Fibroblast of upper back skin (primary cell): ENCODE results near the gene KIF18A.
"Not testable (repeated sequence)": the region's sequence is repeated elsewhere in the genome, so short reads cannot be mapped to it uniquely, and the experiment has no call there.

Experiments used
- DNase-seq: peaks from one replicate; pipeline ENCODE4 v3.0.0-alpha.2; 2013

The KIF18A gene

DNA sequence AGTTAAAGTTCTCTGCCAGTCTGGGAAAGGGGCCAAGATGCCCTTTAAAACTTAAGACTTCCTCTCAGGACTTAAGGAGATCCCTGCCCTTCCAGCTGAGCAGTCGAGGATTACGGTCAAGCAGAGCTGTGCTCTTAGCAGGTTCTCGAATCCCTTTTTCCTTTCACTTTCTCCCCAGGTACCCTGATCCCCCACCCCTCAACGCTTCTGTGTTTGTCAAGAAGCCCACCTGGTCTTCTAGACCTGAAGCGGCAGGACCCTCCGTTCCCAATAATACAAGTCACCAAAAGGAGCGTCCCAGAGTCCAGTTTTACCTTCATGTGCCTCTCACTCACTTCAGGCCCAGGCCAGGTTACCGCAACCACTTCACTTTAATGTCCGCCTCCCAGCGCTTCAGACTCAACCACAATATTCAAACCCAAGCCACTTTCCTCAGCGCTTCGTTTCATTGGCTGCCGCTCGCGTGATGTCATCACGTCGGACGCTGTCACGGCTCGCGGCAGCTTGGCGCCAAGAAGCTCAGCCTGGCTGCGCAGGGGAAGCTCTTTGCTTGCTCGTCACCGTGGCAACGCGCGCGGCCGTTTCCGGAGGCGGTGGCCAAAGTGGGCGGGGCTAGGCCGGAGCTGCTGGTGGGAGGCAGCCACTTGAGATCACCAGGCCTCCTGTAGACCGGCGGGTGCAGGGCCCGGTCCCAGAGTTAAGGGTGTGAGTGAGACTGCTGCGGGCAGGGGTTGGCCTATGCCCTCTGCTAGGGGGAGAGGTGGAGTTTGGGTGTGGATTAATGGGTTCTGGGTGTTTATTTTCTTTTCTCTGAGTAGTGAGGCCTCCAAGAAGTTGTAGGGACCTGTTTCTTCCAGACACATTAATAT is at the start of gene KIF18A, which contains the start of gene METTL15:
Gene KIF18A, minus strand, starts transcription at position 407 of the 869 bp plus-strand sequence. CDS start 10,209 bp downstream, outside the sequence.
Gene METTL15, plus strand, starts transcription at position 639 of the 869 bp plus-strand sequence. CDS start 4,947 bp downstream, outside the sequence.
- peak; percentile 99 for DNase-seq

DNA sequence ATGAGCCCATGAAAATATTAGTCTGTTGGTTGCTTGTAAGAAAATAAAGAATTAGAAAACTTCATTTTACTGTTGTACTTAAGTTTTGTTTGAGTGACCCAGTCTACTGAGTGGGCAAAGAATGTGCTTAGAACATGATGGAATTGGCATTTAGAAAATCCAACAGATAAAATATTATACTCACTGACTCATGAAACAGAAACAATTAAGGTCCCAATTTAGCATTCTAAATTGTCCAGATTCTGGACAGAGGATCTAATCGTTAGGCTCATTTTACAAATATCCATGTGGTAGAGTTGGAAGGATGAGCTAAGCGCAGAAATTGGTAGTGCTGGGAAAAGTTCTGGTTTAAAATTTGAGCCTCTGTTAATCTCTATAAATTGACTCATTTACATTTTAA is 45.6 kb upstream of the KIF18A start:
- DNase-seq: no peak

DNA sequence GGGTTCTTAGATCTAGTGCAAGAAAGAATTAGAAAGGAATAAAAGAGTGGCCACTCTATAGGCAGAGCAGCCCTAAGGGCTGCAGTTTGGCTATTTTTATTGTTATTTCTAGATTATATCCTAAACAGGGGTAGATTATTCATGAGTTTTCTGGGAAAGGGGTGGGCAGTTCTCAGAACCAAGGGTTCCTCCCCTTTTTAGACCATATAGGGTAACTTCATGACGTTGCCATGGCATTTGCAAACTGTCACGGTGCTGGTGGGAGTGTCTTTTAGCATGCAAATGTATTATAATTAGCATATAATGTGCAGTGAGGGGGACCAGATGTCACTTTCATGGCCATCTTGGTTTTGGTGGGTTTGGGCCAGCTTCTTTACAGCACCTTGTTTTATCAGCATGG is 44.8 kb upstream of the KIF18A start:
- DNase-seq: no peak

DNA sequence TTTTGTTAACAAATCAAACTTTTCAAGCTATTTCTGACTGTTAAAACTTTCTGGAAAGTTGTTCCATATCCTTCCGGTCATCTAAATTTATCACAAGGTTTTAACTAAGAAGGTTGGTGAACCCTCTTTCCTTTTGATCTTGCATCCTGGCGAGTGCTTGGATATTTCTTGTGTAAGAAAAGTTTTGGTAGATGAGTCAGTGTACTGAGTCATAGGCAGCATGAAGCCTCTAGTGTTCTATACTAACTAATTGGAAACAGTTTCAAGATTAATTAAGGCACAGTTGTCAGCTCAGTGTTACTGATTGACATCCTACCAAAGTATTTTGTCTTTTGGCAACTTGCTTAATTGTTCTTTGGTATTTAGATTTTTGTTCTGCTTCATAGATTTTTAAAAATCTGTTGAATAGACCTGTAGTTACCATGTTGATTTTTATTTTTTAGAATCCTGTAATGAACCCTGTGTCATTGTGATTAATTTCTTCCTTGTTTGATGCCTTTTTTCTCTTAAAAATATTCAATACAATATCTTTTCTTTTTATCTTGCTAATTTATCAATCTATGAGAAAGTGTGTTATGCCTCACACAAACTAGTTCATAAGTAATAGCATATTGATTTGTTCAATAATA is 38.3 kb upstream of the KIF18A start:
- DNase-seq: peak; percentile 92

DNA sequence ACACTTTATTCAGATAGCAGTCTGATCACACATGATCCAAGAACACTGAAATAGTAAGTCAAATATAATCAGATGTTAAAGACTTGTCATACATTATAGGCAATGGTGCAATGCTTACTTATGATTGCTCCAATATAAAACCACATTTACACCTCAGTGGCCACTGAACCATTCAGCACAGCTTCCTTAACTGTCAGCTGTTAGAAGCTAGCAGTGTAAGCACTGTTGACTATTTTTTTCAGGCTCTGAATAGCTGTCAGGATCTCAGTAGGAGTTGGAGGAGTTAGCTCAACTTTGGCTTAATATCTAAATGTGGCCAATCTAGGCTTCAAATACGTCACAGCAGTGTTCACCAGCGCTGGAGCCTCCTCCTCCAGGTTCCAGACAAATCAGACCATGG is 36.9 kb upstream of the KIF18A start:
- DNase-seq: peak; percentile 69

DNA sequence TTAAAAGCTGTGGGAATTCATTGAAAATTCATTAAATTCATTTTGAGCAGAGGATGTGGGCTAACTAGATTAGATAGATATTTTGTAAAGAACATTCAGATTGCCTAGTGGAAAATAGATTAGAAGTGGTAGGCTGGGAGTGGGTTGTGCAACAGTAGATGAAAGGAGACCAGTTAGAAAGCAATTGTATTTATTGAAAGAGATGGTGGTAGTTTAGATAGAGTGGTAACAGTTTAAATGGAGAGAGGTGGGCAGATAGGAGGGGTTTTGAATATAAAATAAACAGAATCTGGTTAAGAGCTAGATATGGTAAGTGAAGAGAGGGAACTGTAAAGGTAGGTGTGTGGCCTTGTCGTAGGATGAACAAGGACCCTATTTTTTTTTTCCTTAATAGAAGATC is 34.8 kb upstream of the KIF18A start:
- no peak for DNase-seq

DNA sequence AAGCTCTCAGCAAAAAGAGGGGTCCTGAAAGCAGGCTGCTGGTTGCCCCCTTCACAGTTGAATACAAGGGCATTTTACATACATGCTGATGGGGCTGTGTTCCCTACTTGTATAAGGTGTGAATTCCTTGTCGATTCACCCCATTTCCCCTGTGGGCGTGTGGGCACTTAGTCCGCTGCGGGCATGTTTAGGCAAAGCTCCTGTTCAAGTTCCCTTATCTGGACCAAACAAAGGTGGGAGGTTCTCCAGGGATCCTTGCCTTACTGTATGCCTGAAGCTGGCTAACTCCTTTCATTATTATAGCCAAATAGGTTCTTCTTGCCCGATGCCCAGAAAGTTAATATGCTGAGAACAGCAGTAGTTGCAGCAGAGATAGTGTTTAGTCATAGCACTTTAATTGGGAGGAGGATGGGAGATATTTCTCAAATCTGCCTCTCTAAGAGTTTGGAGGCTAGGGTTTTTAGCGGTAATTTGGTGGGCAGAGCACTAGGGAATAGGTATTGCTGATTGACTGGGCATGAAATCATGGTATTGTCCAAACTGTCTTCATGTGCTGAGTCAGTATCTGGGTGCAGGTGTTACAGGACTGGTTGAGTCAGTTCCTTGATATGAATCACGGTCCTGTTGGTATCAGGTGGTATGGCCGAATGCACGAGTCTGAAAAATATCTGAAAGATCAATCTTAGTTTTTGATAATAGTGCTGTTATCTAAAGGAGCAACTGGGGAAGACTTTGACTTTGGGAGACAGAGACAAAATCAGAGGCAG is 32.9 kb upstream of the KIF18A start:
- DNase-seq: no peak

DNA sequence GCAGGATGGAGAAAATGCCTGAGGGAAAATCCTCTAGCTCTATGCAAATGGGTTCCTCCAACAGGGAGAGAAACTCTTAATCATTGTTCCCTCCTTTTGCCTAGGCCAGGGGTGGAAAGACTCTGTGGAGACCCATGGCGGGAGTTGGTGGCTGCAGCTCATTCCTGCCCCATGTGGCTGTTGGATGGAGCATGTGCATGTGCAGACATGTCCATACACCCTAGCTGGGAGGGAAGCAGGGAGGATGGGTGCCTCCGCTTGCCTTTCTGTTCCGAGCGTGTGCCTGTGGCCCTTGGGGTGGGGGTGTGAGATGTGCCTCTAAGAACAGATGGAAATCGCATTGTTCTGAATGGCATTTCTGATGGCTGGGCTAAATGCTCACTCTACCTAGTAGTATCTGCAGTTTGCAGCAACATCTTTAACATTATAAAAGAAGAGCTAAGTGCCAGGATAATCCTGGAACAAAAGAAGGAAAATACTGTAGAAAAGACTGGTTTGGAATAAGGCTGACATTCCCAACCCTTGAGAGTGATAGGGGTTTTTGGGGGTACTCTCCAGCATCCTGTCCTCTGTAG is 32.0 kb upstream of the KIF18A start:
- DNase-seq: no peak

DNA sequence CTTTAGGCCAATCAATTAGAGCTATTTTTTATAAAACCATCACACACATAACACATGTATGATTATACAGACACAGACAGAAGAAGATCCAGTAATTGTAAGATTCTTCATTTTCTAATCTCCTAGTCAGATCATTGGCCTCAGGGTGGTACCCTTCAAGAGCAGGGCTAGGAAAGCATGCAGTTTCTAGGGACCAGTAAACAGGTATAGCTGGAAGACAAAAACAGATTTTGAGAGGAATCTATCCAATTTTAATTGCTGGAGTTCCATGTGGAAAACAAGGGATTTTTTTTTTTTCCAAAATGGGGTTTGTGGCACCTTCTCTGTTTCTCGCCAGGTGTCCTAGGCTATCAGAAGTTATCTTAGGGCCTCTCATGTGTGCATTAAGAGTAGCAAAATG is 29.9 kb upstream of the KIF18A start:
- DNase-seq: no peak

DNA sequence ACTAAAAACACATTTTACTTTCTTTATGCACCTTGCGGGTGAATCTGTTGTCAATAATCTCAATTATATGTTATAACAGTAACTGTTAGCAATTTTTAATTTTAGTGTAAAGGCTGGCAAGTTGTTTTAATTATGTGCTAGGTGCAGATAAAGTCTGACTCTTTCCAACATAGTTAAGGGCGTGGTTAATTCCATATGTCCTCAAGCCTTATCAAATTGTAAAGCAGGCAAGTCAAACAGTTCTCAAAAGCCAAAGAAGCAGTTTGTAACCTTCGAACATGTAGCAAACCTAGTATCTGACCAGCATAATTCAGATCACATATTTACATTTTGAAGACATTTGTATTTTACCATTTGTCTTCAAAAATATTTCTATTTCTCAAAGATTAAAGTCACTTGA is 29.4 kb upstream of the KIF18A start:
- DNase-seq: no peak

DNA sequence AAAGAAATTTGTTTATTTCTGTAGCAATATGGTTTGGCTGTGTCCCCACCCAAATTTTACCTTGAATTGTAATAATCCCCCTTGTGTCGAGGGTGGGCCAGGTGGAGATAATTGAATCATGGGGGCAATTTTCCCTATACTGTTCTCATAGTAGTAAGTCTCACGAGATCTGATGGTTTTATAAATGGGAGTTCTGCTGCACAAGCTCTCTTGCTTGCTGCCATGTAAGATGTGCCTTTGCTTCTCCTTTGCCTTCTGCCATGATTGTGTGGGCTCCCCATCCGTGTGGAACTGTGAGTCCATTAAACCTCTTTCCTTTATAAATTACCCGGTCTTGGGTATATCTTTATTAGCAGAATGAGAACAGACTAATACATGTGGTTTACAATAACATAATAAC is 28.2 kb upstream of the KIF18A start:
- not testable (repeated sequence) for DNase-seq

DNA sequence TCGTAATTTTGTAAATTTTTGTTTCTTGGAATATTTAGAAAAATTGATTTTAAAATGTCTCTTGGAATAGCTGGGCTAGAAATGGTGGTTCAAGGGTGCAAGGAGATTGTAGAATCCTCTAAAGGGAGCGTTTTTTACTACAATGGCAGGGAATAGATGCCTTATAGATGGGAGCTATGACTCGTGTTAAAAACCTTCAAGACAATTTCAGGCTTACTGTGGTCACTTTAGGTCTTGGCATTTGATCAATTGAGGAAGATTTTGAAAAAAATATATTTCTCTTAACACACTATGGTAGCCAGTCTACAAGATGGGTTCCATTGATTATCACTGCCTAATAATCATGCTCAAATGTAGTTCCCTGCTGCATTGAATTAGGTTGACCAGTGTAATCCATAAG is 25.2 kb upstream of the KIF18A start:
- peak; percentile 69 for DNase-seq

DNA sequence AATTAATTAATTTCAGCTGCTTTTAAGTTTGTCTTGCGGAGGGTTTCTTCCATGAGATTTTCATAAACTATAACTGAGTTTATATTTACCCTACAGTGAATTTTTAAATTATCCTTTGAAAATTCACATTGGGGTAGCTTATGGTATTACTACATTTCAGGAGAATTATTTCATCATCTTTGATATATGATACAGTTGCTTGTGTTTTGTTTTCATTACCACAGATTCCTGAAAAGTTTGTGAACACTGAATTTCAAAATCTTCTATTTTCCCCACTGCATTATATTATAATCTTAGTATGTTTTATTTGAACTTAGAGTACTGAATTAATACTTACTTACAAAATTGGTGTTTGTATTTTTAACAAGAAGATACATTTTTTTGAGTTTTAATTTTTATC is 24.6 kb upstream of the KIF18A start:
- peak; percentile 9 for DNase-seq

DNA sequence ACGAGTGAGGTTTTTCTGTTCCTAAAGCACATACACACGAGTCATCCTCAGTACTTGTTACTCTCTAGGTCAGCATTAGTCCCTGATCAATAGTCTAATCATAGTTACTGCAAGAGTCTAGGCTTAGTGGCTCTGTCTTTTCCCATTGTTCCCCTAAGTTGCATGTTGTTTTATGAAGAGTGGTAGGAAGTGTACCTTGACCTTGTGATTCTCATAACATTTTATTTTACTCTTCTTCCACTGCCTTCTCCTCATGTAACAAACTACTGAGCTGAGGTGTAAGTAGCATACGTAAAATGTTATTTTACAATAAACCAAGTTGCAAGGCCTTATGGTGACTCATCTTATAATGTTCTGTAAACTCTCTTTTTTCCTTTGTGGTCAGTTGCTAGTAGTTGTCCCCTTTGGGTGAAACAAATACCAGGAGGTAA is 15.2 kb upstream of the KIF18A start:
- DNase-seq: peak; percentile 50

DNA sequence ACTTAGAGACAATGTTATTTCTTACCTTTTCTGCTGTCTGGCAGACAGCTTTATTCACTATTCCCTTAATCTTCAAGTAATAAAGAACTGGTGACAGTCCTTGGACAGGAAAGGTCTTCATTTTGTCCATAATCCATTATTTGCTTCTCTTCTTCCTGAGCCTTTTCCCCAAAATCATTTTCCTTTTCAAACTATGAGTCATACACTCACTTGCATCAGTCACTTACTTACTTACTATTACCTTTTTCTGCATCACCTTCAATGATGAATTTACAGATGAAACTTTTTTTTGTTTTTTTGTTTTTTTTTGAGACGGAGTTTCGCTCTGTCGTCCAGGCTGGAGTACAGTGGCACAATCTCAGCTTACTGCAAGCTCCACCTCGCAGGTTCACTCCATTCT is 9.8 kb upstream of the KIF18A start:
- DNase-seq: no peak

DNA sequence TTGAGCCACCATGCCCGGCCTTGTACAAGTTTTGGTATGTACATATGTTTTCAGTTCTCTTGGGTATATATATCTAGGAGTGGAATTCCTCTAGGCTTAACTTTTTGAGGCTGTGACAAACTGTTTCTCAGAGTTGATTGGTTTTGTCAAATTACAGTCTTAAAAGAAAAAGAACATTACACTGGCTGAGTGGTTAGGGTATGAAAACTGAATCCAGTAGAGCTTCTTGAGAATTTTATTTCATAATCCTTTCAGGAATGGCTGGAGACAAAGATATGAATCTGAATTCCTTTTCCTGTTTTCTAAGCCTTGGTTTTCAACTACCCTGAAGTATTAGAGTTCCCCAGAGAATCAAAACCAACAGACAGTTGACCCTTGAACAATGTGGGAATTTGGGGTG is 6.8 kb upstream of the KIF18A start:
- DNase-seq: no peak

DNA sequence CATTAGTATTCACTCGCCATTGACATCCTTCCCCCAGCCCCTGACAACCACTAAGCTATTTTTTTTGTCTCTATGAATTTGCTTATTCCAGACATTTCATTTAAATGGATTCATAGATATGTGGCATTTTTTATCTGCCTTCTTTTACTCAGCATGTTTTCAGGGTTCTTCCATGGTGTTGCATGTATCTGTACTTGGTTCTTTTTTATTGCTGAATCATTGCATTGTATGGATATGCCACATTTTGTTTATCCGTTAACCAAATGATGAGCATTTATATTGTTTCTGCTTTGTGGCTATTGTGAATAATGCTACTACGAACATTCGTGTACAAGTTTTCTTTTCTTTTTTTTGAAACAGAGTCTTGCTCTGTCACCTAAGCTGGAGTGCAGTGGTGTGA is 6.2 kb upstream of the KIF18A start:
- DNase-seq: no peak

DNA sequence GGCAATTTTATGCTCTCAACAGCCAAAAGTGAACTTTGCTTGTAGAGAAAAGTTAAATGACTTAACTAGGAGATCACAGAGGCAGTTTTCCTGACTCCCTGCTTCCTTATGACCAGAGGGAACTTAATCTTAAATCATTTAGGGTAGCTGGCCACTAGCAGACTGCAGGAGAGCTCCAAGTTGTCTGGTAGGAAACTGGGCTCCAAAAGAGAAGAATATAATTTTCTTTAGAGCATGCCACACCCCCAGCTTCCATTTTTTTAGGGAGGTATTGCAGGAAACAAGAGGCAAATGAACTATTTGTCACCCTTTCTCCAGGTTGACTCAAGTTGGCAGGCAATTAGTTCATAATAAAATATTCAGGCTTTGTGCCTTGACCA is 2.9 kb upstream of the KIF18A start:
- DNase-seq: peak; percentile 25

DNA sequence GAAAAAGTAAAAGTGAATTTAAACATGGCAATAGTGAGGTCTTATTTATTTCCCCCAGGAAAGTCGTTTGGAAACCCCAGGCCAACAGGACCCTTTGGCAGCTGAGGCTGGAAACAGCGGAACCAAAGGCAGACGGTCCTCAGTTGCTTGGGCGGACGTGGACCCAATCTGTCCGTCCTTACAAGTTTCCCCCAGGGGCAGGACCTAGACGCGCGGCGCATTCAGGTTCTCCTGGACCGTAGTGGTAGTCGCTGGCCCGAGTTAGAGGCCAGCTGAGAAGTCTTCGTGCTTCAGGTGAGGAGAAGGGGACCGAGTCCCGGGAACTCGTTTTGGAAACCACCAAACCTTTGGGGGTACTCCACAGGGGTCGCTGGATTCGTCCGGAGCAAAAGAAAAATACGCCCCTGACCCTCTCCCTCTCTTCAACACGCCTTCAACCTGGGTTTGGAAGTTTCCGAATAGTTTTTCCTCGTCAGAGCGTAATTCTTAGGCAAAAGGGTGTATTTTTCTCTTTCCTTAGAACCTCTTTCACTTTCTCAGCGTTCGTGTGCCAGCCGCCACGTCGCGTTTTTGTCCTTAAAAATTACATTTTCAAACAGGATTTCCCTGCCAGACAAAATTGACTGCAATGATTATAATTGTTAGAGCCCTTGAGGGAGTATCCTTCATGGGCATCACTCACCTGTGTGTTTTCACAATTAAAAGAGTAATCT is 2.3 kb upstream of the KIF18A start:
- DNase-seq: peak; percentile 81

DNA sequence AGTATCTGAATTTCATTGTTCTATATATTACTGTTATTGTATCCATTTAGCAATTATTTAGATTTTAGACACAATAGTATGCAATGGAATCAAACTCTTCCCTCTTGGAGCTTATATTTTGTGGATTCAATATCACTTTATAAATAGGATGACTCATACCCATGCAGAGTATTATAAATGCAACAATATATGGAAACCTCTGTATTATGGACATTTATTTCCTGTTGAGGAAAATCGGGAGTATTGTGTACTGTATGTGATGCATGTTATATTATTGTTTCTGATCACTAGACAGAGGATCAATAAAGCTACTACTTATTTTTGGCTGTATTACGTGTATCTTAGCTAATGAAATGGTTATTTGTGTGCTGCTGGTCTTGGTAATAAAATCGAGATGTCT is 1.0 kb upstream of the KIF18A start:
- no peak for DNase-seq

DNA sequence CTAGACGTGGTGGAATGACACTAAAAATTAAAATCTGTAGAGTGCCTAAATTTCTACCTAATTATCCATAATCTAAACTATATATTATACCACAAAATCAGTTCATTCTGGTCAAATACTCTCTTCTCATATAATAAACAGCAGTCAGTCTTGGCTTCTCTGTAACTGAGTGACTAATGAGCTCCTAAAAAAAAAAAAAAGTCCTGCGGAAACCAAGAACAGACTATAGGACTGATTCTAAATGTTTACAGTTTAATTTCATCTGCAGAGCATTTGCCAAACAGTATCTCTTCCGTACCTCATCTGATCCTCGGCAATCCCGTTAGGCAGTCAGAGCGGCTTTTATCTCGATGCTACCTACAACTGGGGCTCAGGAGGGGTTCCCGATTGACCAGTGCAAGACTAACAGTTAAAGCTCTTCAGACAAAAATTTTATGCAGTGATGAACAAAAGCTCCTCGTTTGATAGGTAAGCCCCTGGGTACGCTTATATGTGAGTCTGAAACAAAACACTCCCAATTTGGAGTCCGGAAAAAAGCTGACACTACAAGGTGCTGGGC is 686 bp downstream of the KIF18A start:
- peak; percentile 21 for DNase-seq

DNA sequence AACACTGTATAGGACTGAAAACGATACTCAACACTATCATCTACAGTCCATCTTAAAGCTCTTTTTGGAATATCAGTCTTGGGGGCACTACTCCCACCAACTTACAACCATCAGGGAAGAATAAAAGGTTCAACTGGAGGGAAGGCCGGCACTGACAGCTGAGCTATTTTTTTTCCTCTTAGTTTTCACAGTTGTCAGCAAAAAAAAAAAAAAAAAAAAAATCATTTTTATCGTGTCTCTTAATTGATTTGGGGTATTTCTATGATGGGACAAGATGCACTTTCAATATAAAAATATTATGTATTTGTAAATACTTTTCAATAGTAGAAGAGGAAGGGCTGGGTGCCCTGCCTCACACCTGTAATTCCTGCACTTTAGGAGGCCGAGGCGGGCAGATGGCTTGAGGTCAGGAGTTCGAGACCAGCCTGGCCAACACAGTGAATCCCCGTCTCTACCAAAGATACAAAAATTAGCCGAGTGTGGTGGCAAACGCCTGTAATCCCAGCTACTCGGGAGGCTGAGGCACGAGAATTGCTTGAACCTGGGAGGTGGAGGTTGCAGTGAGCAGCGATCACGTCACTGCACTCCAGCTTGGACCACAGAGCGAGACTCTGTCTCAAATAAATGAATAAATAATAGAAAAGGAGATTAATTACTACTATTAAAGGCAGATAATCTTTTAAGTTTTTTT is 1.5 kb downstream of the KIF18A start:
- DNase-seq: no peak
